DOHH2 (cell line): Measurements from ENCODE around the gene TMEM39B.
"Not testable (repeated sequence)": the region's sequence is repeated elsewhere in the genome, so short reads cannot be mapped to it uniquely, and the experiment has no call there.

ENCODE experiments used
- CTCF ChIP-seq: fragments of 200-600 bp; sonication (generic); IDR thresholded peaks from one replicate; pipeline ENCODE4 v1.5.1; 2014; ENCODE audit warnings: antibody characterized with exemption, mild to moderate bottlenecking, low read depth, low read length; ENCODE audit not compliant: poor library complexity, severe bottlenecking
- EZH2phosphoT487 ChIP-seq: fragments of 200-600 bp; sonication (generic); IDR thresholded peaks from 2 replicates; pipeline ENCODE4 v1.6.1; 2017; ENCODE audit warnings: borderline replicate concordance, mild to moderate bottlenecking, antibody characterized with exemption, low read length, moderate library complexity, mixed read lengths

- TF ChIP-seq CTCF, EZH2phosphoT487: not testable (repeated sequence)
Measured at GRCh38 chr1:32147799-32148198, 75.1 kb downstream of the TMEM39B start.
